Endothelial cell of umbilical vein (primary cell): ENCODE results near the gene RIGI. TPM values are rescaled to one million over a fixed set of nuclear protein-coding genes. Genes with fewer than 3 reads are reported as not detected.
A peak's percentile ranks its signal among the peaks of the same experiment; 100 is the strongest.

Source experiments
- BruUV-seq: library from RNA; stranded (reverse); fragments of 400-500 nt; replicated peaks from 2 replicates; lab custom pipeline; 2021; lab: Mats Ljungman, UMichigan
- CTCF ChIA-PET: fragments of 300-600, 350-600 bp; sonication (Branson Sonifier 250); formaldehyde crosslinking; loops from one replicate; lab custom pipeline; 2021; ENCODE audit warnings: antibody characterized with exemption, inconsistent platforms; lab: Charles Lee
- POLR2A ChIA-PET: fragments of 300-600, 350-600 bp; sonication (Branson Sonifier 250); formaldehyde crosslinking; loops from one replicate; lab custom pipeline; 2021; ENCODE audit warnings: antibody characterized with exemption, inconsistent platforms; lab: Charles Lee
- DNase-seq: peaks from one replicate; pipeline ENCODE4 v3.0.0-alpha.2; 2011; ENCODE audit warnings: low read depth, low spot score
- FAIRE-seq: peaks from 2 replicates; lab custom pipeline; 2011; peaks lifted over from hg19 to GRCh38; lab: Jason Lieb, UNC
- H2AFZ ChIP-seq: 2 replicates; pipeline ENCODE4 v1.6.0; 2012; ENCODE audit warnings: low read depth, low read length, control low read depth, inconsistent platforms
- H3K27ac ChIP-seq: 2 replicates; pipeline ENCODE4 v1.5.1; 2011; ENCODE audit warnings: low read depth, mild to moderate bottlenecking, control low read depth, low read length, moderate library complexity; ENCODE audit not compliant: insufficient read depth
- H3K27me3 ChIP-seq, 2 experiments: 2 replicates each; pipeline versions ENCODE4 v1.6.0 to v1.6.1; 2011; ENCODE audit warnings: low read length in 2 of 2, mixed read lengths in 1 of 2; ENCODE audit not compliant: control insufficient read depth in 2 of 2, insufficient read depth in 2 of 2
- H3K36me3 ChIP-seq, 2 experiments: 2 replicates in 1 of 2; 3 replicates in 1 of 2; pipeline ENCODE4 v1.5.1; 2011; ENCODE audit warnings: low read length in 2 of 2, mild to moderate bottlenecking in 1 of 2, moderate library complexity in 1 of 2; ENCODE audit not compliant: control insufficient read depth in 2 of 2, insufficient read depth in 2 of 2; ENCODE audit errors: extremely low read depth in 1 of 2
- H3K4me1 ChIP-seq: 3 replicates; pipeline ENCODE4 v1.5.1; 2011; ENCODE audit warnings: mild to moderate bottlenecking, low read length; ENCODE audit not compliant: control insufficient read depth, insufficient read depth; ENCODE audit errors: extremely low read depth
- H3K4me2 ChIP-seq: 2 replicates; pipeline ENCODE4 v1.6.1; 2011; ENCODE audit warnings: low read length, control low read depth, mixed read lengths; ENCODE audit not compliant: insufficient read depth
- H3K4me3 ChIP-seq, 3 experiments: fragments of 200-600 bp in 1 of 3; sonication (generic), shearing (Covaris generic) in 1 of 3; replicated peaks in 1 of 3; 2 replicates each; pipeline ENCODE4 v1.5.1; 2011 to 2016; ENCODE audit warnings: control low read depth in 3 of 3, low read length in 3 of 3, mild to moderate bottlenecking in 2 of 3, inconsistent platforms in 1 of 3, low read depth in 1 of 3, moderate library complexity in 1 of 3; ENCODE audit not compliant: insufficient read depth in 1 of 3
- H3K79me2 ChIP-seq: 2 replicates; pipeline ENCODE4 v1.6.0; 2012; ENCODE audit warnings: low read length, inconsistent platforms; ENCODE audit not compliant: control insufficient read depth, insufficient read depth
- H3K9ac ChIP-seq: replicated peaks from 2 replicates; pipeline ENCODE3; 2011; ENCODE audit warnings: low read length, control low read depth; ENCODE audit not compliant: insufficient read depth; ENCODE audit errors: extremely low read depth
- H3K9me1 ChIP-seq: replicated peaks from 3 replicates; pipeline ENCODE4 v1.6.0; 2011; ENCODE audit warnings: mild to moderate bottlenecking, low read length; ENCODE audit not compliant: control insufficient read depth, insufficient read depth; ENCODE audit errors: extremely low read depth
- H3K9me3 ChIP-seq: replicated peaks from 2 replicates; pipeline ENCODE4 v1.5.1; 2012; ENCODE audit warnings: low read length, inconsistent platforms; ENCODE audit not compliant: control insufficient read depth, insufficient read depth
- H4K20me1 ChIP-seq: replicated peaks from 2 replicates; pipeline ENCODE3; 2011; ENCODE audit warnings: mild to moderate bottlenecking, low read length; ENCODE audit not compliant: control insufficient read depth, insufficient read depth; ENCODE audit errors: extremely low read depth
- EZH2 ChIP-seq: IDR thresholded peaks from 2 replicates; pipeline ENCODE4 v1.6.1; 2012; ENCODE audit warnings: borderline replicate concordance, low read depth, mild to moderate bottlenecking, moderate library complexity, low read length, inconsistent platforms; ENCODE audit not compliant: severe bottlenecking
- FOS ChIP-seq: IDR thresholded peaks from 2 replicates; pipeline ENCODE4 v1.6.1; 2011; ENCODE audit warnings: mild to moderate bottlenecking, low read length, moderate library complexity, borderline replicate concordance; ENCODE audit not compliant: insufficient read depth
- GATA2 ChIP-seq: IDR thresholded peaks from 2 replicates; pipeline ENCODE4 v1.7.0; 2011; ENCODE audit warnings: low read depth, mild to moderate bottlenecking, moderate library complexity, mixed read lengths, low read length; ENCODE audit not compliant: insufficient read length, insufficient read depth
- JUN ChIP-seq: IDR thresholded peaks from 2 replicates; pipeline ENCODE4 v1.6.1; 2011; ENCODE audit warnings: borderline replicate concordance, low read depth; ENCODE audit not compliant: insufficient read length, insufficient read depth
- MYC ChIP-seq: IDR thresholded peaks from one replicate; pipeline ENCODE4 v1.6.1; 2011; ENCODE audit warnings: mild to moderate bottlenecking, low read depth, low read length
- POLR2A ChIP-seq: IDR thresholded peaks from 2 replicates; pipeline ENCODE4 v1.6.1; 2012; ENCODE audit warnings: low read depth, mild to moderate bottlenecking, control low read depth, low read length
- POLR2AphosphoS5 ChIP-seq: IDR thresholded peaks from 2 replicates; pipeline ENCODE4 v1.6.1; 2012; ENCODE audit warnings: low read depth, mild to moderate bottlenecking, control low read depth, low read length, moderate library complexity; ENCODE audit not compliant: insufficient read depth
- dilution Hi-C: fragments of 300-500 bp; cut with MboI; formaldehyde crosslinking; loops from one replicate; pipeline ENCODE4 v1.15.0; 2019; ENCODE audit warnings: low sequenced_read_pairs; ENCODE audit not compliant: extremely low pct_ligation_motif_present
- intact Hi-C: fragments of 100-400 bp; cut with micrococcal nuclease; formaldehyde crosslinking; loops from one replicate; pipeline ENCODE4 v1.10.0; 2022
- polyA plus RNA-seq, 4 experiments: library from polyadenylated mRNA; depleted of rRNA in 3 of 4; stranded (reverse) in 3 of 4; unstranded in 1 of 4; fragments of >200 nt; gene quantifications; 2 replicates each; pipeline versions ENCODE4 v1.2.1 to v1.2.3, GENCODE V29; 2011 to 2012; ENCODE audit warnings: missing spikeins in 1 of 4
- total RNA-seq: library from RNA; stranded (reverse); gene quantifications from 2 replicates; pipeline ENCODE4 v1.2.3, GENCODE V29; 2021
- TF ChIP-seq, protein P1 (sequence below), 2 donors: IDR thresholded peaks; 1 replicate in 1 of 2; 2 replicates in 1 of 2; pipeline ENCODE4 v1.5.1; 2011; ENCODE audit warnings: low read length in 2 of 2, mild to moderate bottlenecking in 2 of 2, moderate library complexity in 2 of 2, control low read depth in 1 of 2, inconsistent platforms in 1 of 2, low read depth in 1 of 2; ENCODE audit not compliant: insufficient read depth in 1 of 2; ENCODE audit errors: extremely low read depth in 1 of 2
- TF ChIP-seq, protein P2 (sequence below): IDR thresholded peaks from 2 replicates; pipeline ENCODE4 v1.6.1; 2011; ENCODE audit not compliant: insufficient read depth, insufficient read length

RIGI gene
- total and polyA plus RNA-seq, 2 donors (not counting 3 experiments of a cell fraction or from before 2014, with no cell fraction given), result 4.5 to 13.3 TPM

DNA sequence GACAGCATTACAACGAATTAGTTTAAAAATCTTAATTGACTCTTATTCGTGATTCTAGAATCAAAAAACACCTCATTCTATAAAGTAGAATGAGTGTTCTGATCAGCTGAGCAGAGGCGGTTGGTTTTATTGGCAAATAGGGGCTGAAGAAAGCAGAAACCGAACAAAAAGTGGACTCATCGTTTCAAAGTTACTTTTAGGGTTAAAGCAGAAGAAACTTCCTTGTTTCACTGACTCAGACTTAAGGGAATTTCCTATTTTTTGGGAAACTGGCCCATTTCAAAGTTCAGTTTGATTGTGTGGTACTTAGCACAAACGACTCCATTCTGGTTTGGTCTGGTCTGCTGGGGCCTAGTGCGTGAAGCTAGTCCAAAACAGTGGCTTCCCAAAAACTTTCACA is 47.8 kb upstream of the RIGI start:
- H3K79me2 ChIP-seq, result peaks cover 30% of the 10 kb centered on the region
- FAIRE-seq, result no peak
- H3K27me3 ChIP-seq, result peaks cover 5 to 10% of the 10 kb centered on the region in 2 experiments
- peak overlapping the region; percentile 82 for H2AFZ ChIP-seq
- H3K4me1 ChIP-seq, result peaks cover 18% of the 10 kb centered on the region
- intact Hi-C loops, result loop anchor here (1.0 kb wide), 1 partner anchor 190 kb away; the partner anchor contains the start of gene ACO1
- no TSS peak for BruUV-seq
- no peak overlapping the region for H3K9ac ChIP-seq
- no peak overlapping the region for H3K4me3 ChIP-seq
- ChIA-PET POLR2A (no interaction called here), CTCF (interaction anchor here (1.0 to 20.3 kb wide), 6 partner anchors 7 to 394 kb away, joined by 3 to 1384 read pairs (median 15); partner anchors contain the start of genes ACO1 and RIGI)
- no peaks in the 10 kb centered on the region for H3K36me3 ChIP-seq
- TF ChIP-seq, protein P1, sequence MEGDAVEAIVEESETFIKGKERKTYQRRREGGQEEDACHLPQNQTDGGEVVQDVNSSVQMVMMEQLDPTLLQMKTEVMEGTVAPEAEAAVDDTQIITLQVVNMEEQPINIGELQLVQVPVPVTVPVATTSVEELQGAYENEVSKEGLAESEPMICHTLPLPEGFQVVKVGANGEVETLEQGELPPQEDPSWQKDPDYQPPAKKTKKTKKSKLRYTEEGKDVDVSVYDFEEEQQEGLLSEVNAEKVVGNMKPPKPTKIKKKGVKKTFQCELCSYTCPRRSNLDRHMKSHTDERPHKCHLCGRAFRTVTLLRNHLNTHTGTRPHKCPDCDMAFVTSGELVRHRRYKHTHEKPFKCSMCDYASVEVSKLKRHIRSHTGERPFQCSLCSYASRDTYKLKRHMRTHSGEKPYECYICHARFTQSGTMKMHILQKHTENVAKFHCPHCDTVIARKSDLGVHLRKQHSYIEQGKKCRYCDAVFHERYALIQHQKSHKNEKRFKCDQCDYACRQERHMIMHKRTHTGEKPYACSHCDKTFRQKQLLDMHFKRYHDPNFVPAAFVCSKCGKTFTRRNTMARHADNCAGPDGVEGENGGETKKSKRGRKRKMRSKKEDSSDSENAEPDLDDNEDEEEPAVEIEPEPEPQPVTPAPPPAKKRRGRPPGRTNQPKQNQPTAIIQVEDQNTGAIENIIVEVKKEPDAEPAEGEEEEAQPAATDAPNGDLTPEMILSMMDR (IDR thresholded peaks at IDR 0.05; ENCODE audit: extremely low read depth in 1 of 2, insufficient read depth in 1 of 2, low read depth in 1 of 2, low read length in 2 of 2), result no peak
- TF ChIP-seq JUN (no peak), GATA2 (no peak), FOS (no peak), EZH2 (no peak), POLR2A (no peak), POLR2AphosphoS5 (no peak), MYC (no peak)
- TF ChIP-seq, protein P2, sequence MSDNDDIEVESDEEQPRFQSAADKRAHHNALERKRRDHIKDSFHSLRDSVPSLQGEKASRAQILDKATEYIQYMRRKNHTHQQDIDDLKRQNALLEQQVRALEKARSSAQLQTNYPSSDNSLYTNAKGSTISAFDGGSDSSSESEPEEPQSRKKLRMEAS, result no peak
- dilution Hi-C loops, result loop anchor here (25.0 kb wide), 1 partner anchor 187 kb away; the partner anchor contains the start of gene ACO1
- H3K9me1 ChIP-seq, result no peaks in the 10 kb centered on the region
- no peaks in the 10 kb centered on the region for H3K9me3 ChIP-seq
- DNase-seq, result no peak
- no peaks in the 10 kb centered on the region for H4K20me1 ChIP-seq
- peak overlapping the region; percentile 76 for H3K4me2 ChIP-seq
- no peak overlapping the region for H3K27ac ChIP-seq
